NCI-H526 (cell line): ENCODE data around the gene LTBP3.
A peak's percentile ranks its signal among the peaks of the same experiment; 100 is the strongest.

ENCODE experiments used
- DNase-seq, 2 experiments: peaks; one replicate each; lab custom pipeline; 2025; lab: John Stamatoyannopoulos, UW

LTBP3 gene

GRCh38 chr11:65558002-65558929 lies at the start of gene LTBP3:
Gene LTBP3 (minus strand): TSS chr11:65558359. CDS start chr11:65557959, 400 bp downstream.
- peak in 1 of 2 experiments; percentile 75 for DNase-seq

- DNase-seq = peak; percentile 56 to 80
Measured at GRCh38 chr11:65606876-65607613, 48.9 kb upstream of the LTBP3 start.

- DNase-seq = no peak
Measured at GRCh38 chr11:65604258-65604657, 46.1 kb upstream of the LTBP3 start.

- DNase-seq = no peak
Measured at GRCh38 chr11:65599955-65600246, 41.7 kb upstream of the LTBP3 start.

- no peak for DNase-seq
Measured at GRCh38 chr11:65599216-65599954, 41.2 kb upstream of the LTBP3 start.

GRCh38 chr11:65598258-65598699 lies 40.1 kb upstream of the LTBP3 start:
- no peak for DNase-seq

GRCh38 chr11:65596520-65596919 lies 38.4 kb upstream of the LTBP3 start:
- no peak for DNase-seq

GRCh38 chr11:65595543-65596281 lies 37.6 kb upstream of the LTBP3 start, which contains the start of gene KCNK7:
Gene KCNK7 (minus strand): TSS chr11:65595800. CDS start chr11:65595772, 28 bp downstream.
- no peak for DNase-seq

GRCh38 chr11:65595131-65595530 lies 37.0 kb upstream of the LTBP3 start:
- DNase-seq = no peak

GRCh38 chr11:65593518-65594414 lies 35.6 kb upstream of the LTBP3 start:
- peak in 1 of 2 experiments; percentile 77 for DNase-seq

- peak; percentile 41 to 72 for DNase-seq
Measured at GRCh38 chr11:65592858-65593517, 34.8 kb upstream of the LTBP3 start.

- peak in 1 of 2 experiments; percentile 79 for DNase-seq
Measured at GRCh38 chr11:65591939-65592857, 34.0 kb upstream of the LTBP3 start.

GRCh38 chr11:65590240-65590738 lies 32.1 kb upstream of the LTBP3 start:
- no peak for DNase-seq

GRCh38 chr11:65589444-65590239 lies 31.5 kb upstream of the LTBP3 start:
- DNase-seq = no peak

- DNase-seq = peak; percentile 38 to 84
Measured at GRCh38 chr11:65588199-65589054, 30.3 kb upstream of the LTBP3 start.

GRCh38 chr11:65586676-65587075 lies 28.5 kb upstream of the LTBP3 start:
- no peak for DNase-seq

- no peak for DNase-seq
Measured at GRCh38 chr11:65586247-65586630, 28.1 kb upstream of the LTBP3 start.
